ENCODE data around the gene MLEC. TPM values are rescaled to one million over a fixed set of nuclear protein-coding genes. Genes with fewer than 3 reads are reported as not detected.

The MLEC gene
- total and polyA plus RNA-seq, 2 of the 13 experiments (the other 11 are each of a cell fraction or from before 2014, with no cell fraction given): 49.8 to 156 TPM

DNA sequence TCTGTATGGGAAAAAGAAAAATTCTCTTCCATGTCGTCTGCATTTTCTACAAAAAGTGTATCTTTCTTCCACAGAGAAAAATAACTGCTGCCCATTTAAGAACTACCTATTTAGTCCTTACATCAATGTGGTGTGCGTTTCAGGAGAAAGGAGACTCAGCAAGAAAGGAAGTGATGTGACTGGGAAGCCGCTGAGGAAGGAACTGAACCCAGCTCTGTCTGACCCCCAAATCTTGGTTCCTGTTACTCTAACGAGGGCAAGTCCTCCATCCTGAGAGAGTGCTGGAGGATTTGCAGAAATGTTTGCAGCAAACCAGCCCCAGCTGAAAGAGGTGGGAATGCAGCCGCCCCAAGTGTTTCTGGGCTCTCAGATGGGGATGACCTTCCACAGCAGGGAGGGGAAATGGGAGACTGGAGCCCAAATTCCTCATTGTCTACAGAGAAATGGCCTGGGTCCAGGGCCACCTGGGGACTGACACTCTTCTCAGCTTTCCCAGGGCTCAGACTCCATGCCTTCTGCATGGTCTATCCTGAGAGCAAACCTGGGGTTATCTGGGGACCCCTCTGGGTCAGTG is 6.7 kb upstream of the MLEC start (continued):
- TF ChIP-seq UBTF (CRISPR knock-in tag; IDR thresholded peaks at IDR 0.05) (no peak), PRDM10 (CRISPR knock-in tag; IDR thresholded peaks at IDR 0.05; ENCODE audit: low read depth) (no peak), ZNF678 (CRISPR knock-in tag; IDR thresholded peaks at IDR 0.05) (no peak), ZNF777 (CRISPR knock-in tag; IDR thresholded peaks at IDR 0.05) (no peak), ZBTB43 (CRISPR knock-in tag; conservative IDR thresholded peaks at IDR 0.05) (no peak), SUZ12 (IDR thresholded peaks at IDR 0.05; ENCODE audit: low read depth, low read length) (no peak), ZNF484 (CRISPR knock-in tag; IDR thresholded peaks at IDR 0.05; ENCODE audit: borderline replicate concordance, low read depth) (no peak), PPARG (CRISPR knock-in tag; conservative IDR thresholded peaks at IDR 0.05) (no peak), ZNF513 (CRISPR knock-in tag; conservative IDR thresholded peaks at IDR 0.05) (no peak), ZSCAN25 (CRISPR knock-in tag; IDR thresholded peaks at IDR 0.05) (no peak), SRSF4 (IDR thresholded peaks at IDR 0.05; ENCODE audit: low read depth, low read length, poor library complexity, severe bottlenecking) (no peak), MZF1 (CRISPR knock-in tag; IDR thresholded peaks at IDR 0.05; ENCODE audit: borderline replicate concordance) (no peak)
- TF ChIP-seq, protein P1, sequence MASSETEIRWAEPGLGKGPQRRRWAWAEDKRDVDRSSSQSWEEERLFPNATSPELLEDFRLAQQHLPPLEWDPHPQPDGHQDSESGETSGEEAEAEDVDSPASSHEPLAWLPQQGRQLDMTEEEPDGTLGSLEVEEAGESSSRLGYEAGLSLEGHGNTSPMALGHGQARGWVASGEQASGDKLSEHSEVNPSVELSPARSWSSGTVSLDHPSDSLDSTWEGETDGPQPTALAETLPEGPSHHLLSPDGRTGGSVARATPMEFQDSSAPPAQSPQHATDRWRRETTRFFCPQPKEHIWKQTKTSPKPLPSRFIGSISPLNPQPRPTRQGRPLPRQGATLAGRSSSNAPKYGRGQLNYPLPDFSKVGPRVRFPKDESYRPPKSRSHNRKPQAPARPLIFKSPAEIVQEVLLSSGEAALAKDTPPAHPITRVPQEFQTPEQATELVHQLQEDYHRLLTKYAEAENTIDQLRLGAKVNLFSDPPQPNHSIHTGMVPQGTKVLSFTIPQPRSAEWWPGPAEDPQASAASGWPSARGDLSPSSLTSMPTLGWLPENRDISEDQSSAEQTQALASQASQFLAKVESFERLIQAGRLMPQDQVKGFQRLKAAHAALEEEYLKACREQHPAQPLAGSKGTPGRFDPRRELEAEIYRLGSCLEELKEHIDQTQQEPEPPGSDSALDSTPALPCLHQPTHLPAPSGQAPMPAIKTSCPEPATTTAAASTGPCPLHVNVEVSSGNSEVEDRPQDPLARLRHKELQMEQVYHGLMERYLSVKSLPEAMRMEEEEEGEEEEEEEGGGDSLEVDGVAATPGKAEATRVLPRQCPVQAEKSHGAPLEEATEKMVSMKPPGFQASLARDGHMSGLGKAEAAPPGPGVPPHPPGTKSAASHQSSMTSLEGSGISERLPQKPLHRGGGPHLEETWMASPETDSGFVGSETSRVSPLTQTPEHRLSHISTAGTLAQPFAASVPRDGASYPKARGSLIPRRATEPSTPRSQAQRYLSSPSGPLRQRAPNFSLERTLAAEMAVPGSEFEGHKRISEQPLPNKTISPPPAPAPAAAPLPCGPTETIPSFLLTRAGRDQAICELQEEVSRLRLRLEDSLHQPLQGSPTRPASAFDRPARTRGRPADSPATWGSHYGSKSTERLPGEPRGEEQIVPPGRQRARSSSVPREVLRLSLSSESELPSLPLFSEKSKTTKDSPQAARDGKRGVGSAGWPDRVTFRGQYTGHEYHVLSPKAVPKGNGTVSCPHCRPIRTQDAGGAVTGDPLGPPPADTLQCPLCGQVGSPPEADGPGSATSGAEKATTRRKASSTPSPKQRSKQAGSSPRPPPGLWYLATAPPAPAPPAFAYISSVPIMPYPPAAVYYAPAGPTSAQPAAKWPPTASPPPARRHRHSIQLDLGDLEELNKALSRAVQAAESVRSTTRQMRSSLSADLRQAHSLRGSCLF (CRISPR knock-in tag; IDR thresholded peaks at IDR 0.05; ENCODE audit: borderline replicate concordance): no peak
